Measurements from ENCODE around the gene ANKRD24. TPM values are rescaled to one million over a fixed set of nuclear protein-coding genes. Genes with fewer than 3 reads are reported as not detected.
"Not testable (repeated sequence)": the region's sequence is repeated elsewhere in the genome, so short reads cannot be mapped to it uniquely, and the experiment has no call there.

Gene ANKRD24
- total RNA-seq, 1 donor from 2014 or later: 0.82 TPM

- Mint-ChIP-seq H3K27ac (ENCODE audit: unreplicated experiment) (no peak overlapping the region), H3K4me1 (ENCODE audit: unreplicated experiment) (no peaks in the 10 kb centered on the region), H3K27me3 (ENCODE audit: unreplicated experiment) (peaks cover 3% of the 10 kb centered on the region), H3K9me3 (ENCODE audit: unreplicated experiment) (no peaks in the 10 kb centered on the region), H3K4me3 (ENCODE audit: unreplicated experiment) (no peak overlapping the region), H3K36me3 (ENCODE audit: low read depth, unreplicated experiment) (no peaks in the 10 kb centered on the region)
- no peak for DNase-seq (ENCODE audit: low spot score)
- TF ChIP-seq CTCF (IDR thresholded peaks at IDR 0.05; ENCODE audit: unreplicated experiment): no peak
Measured at GRCh38 chr19:4225885-4226284, 43.4 kb downstream of the ANKRD24 start.

GRCh38 chr19:4227771-4228170 lies 45.3 kb downstream of the ANKRD24 start:
- TF ChIP-seq CTCF (IDR thresholded peaks at IDR 0.05; ENCODE audit: unreplicated experiment): no peak
- peaks cover 5% of the 10 kb centered on the region for H3K27me3 Mint-ChIP-seq (ENCODE audit: unreplicated experiment)
- H3K9me3 Mint-ChIP-seq (ENCODE audit: unreplicated experiment): no peaks in the 10 kb centered on the region
- H3K36me3 Mint-ChIP-seq (ENCODE audit: low read depth, unreplicated experiment): no peaks in the 10 kb centered on the region
- no peaks in the 10 kb centered on the region for H3K4me1 Mint-ChIP-seq (ENCODE audit: unreplicated experiment)
- no peak for DNase-seq (ENCODE audit: low spot score)
- H3K4me3 Mint-ChIP-seq (ENCODE audit: unreplicated experiment): no peak overlapping the region
- H3K27ac Mint-ChIP-seq (ENCODE audit: unreplicated experiment): no peak overlapping the region

- no peak overlapping the region for H3K4me3 Mint-ChIP-seq (ENCODE audit: unreplicated experiment)
- H3K36me3 Mint-ChIP-seq (ENCODE audit: low read depth, unreplicated experiment): no peaks in the 10 kb centered on the region
- DNase-seq (ENCODE audit: low spot score): no peak
- no peaks in the 10 kb centered on the region for H3K4me1 Mint-ChIP-seq (ENCODE audit: unreplicated experiment)
- H3K27me3 Mint-ChIP-seq (ENCODE audit: unreplicated experiment): peaks cover 8% of the 10 kb centered on the region
- no peaks in the 10 kb centered on the region for H3K9me3 Mint-ChIP-seq (ENCODE audit: unreplicated experiment)
- no peak overlapping the region for H3K27ac Mint-ChIP-seq (ENCODE audit: unreplicated experiment)
- TF ChIP-seq CTCF (IDR thresholded peaks at IDR 0.05; ENCODE audit: unreplicated experiment): no peak
Measured at GRCh38 chr19:4228765-4229178, 46.3 kb downstream of the ANKRD24 start.

GRCh38 chr19:4229179-4229931 lies 46.9 kb downstream of the ANKRD24 start, which contains the start of gene EBI3:
TSS of gene EBI3 (plus strand) at chr19:4229523. CDS start at chr19:4229551, 28 bp downstream.
- peaks cover 9% of the 10 kb centered on the region for H3K27me3 Mint-ChIP-seq (ENCODE audit: unreplicated experiment)
- H3K36me3 Mint-ChIP-seq (ENCODE audit: low read depth, unreplicated experiment): no peaks in the 10 kb centered on the region
- no peak for TF ChIP-seq CTCF (IDR thresholded peaks at IDR 0.05; ENCODE audit: unreplicated experiment)
- H3K4me3 Mint-ChIP-seq (ENCODE audit: unreplicated experiment): no peak within 1 kb of the TSS
- DNase-seq (ENCODE audit: low spot score): peak; percentile 44
- peaks cover 2% of the 10 kb centered on the region for H3K4me1 Mint-ChIP-seq (ENCODE audit: unreplicated experiment)
- no peaks in the 10 kb centered on the region for H3K9me3 Mint-ChIP-seq (ENCODE audit: unreplicated experiment)
- H3K27ac Mint-ChIP-seq (ENCODE audit: unreplicated experiment): no peak within 1 kb of the TSS

- H3K27me3 Mint-ChIP-seq (ENCODE audit: unreplicated experiment): peaks cover 11% of the 10 kb centered on the region
- H3K4me3 Mint-ChIP-seq (ENCODE audit: unreplicated experiment); H3K4me1 Mint-ChIP-seq (ENCODE audit: unreplicated experiment); H3K9me3 Mint-ChIP-seq (ENCODE audit: unreplicated experiment); H3K36me3 Mint-ChIP-seq (ENCODE audit: low read depth, unreplicated experiment); DNase-seq (ENCODE audit: low spot score); H3K27ac Mint-ChIP-seq (ENCODE audit: unreplicated experiment): not testable (repeated sequence)
Measured at GRCh38 chr19:4230237-4230636, 47.7 kb downstream of the ANKRD24 start.

- H3K9me3 Mint-ChIP-seq (ENCODE audit: unreplicated experiment); H3K36me3 Mint-ChIP-seq (ENCODE audit: low read depth, unreplicated experiment); H3K4me1 Mint-ChIP-seq (ENCODE audit: unreplicated experiment); H3K4me3 Mint-ChIP-seq (ENCODE audit: unreplicated experiment); DNase-seq (ENCODE audit: low spot score); H3K27ac Mint-ChIP-seq (ENCODE audit: unreplicated experiment): not testable (repeated sequence)
- peaks cover 11% of the 10 kb centered on the region for H3K27me3 Mint-ChIP-seq (ENCODE audit: unreplicated experiment)
Measured at GRCh38 chr19:4231521-4231920, 49.0 kb downstream of the ANKRD24 start.

GRCh38 chr19:4232139-4232538 lies 49.6 kb downstream of the ANKRD24 start:
- not testable (repeated sequence) for H3K9me3 Mint-ChIP-seq (ENCODE audit: unreplicated experiment); H3K4me1 Mint-ChIP-seq (ENCODE audit: unreplicated experiment); H3K4me3 Mint-ChIP-seq (ENCODE audit: unreplicated experiment); H3K36me3 Mint-ChIP-seq (ENCODE audit: low read depth, unreplicated experiment); H3K27ac Mint-ChIP-seq (ENCODE audit: unreplicated experiment); DNase-seq (ENCODE audit: low spot score)
- H3K27me3 Mint-ChIP-seq (ENCODE audit: unreplicated experiment): peaks cover 11% of the 10 kb centered on the region

Data from endothelial cell (in vitro differentiated cells).